ENCODE data around the gene TMEM187. TPM values are rescaled to one million over a fixed set of nuclear protein-coding genes. Genes with fewer than 3 reads are reported as not detected.

Gene TMEM187
- total and polyA plus RNA-seq, 2 donors from 2014 or later: 9.6 to 12.4 TPM

DNA sequence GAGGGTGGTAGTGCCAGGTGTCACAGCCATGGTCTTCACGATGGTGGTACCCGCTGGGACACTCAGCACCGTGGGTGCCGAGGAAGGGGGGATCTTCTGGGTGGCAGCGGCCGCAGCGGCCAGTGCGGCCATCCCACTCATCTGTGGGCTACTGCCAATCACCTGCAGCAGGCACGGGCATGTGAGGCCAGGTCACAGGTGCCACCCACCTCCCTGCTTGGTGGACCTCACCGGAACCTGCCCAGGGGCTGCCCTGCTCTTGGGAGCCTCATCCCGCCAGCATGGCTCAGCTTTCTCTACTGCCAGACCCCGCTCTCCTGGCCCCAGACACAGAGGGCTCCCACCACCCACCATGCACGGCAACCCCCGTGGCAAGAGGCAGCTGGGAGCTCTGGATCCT, 13.9 kb upstream of the TMEM187 start:
- H3K9me3 ChIP-seq (ENCODE audit: control insufficient read depth in 2 of 3, insufficient read depth in 1 of 3, low read length in 3 of 3): no peaks in the 10 kb centered on the region
- intact Hi-C loops (cut with DNase I): loop anchor here (10.0 kb wide), 1 partner anchor 194 kb away; the partner anchor contains the start of gene PLXNB3
- H3K4me1 ChIP-seq (ENCODE audit: control insufficient read depth in 2 of 3, insufficient read depth in 2 of 3, low read depth in 1 of 3, low read length in 3 of 3): no peaks in the 10 kb centered on the region
- H3K4me3 ChIP-seq (ENCODE audit: low read length in 3 of 3): no peak overlapping the region
- H3K27me3 ChIP-seq (ENCODE audit: control insufficient read depth, insufficient read depth, low read length): no peaks in the 10 kb centered on the region
- TF ChIP-seq, protein P1, sequence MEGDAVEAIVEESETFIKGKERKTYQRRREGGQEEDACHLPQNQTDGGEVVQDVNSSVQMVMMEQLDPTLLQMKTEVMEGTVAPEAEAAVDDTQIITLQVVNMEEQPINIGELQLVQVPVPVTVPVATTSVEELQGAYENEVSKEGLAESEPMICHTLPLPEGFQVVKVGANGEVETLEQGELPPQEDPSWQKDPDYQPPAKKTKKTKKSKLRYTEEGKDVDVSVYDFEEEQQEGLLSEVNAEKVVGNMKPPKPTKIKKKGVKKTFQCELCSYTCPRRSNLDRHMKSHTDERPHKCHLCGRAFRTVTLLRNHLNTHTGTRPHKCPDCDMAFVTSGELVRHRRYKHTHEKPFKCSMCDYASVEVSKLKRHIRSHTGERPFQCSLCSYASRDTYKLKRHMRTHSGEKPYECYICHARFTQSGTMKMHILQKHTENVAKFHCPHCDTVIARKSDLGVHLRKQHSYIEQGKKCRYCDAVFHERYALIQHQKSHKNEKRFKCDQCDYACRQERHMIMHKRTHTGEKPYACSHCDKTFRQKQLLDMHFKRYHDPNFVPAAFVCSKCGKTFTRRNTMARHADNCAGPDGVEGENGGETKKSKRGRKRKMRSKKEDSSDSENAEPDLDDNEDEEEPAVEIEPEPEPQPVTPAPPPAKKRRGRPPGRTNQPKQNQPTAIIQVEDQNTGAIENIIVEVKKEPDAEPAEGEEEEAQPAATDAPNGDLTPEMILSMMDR (IDR thresholded peaks at IDR 0.05; ENCODE audit: borderline replicate concordance, extremely low read depth, insufficient read depth): no peak
- H3K36me3 ChIP-seq (ENCODE audit: control insufficient read depth in 2 of 3, insufficient read depth in 3 of 3, low read length in 3 of 3): peaks cover 4 to 32% (median 22%) of the 10 kb centered on the region in 3 donors
- H3K9ac ChIP-seq (ENCODE audit: low read length in 3 of 3): no peak overlapping the region
- DNase-seq (no peak), FAIRE-seq (no peak)
- H3K27ac ChIP-seq (ENCODE audit: low read depth in 2 of 2, low read length in 2 of 2): no peak overlapping the region

DNA sequence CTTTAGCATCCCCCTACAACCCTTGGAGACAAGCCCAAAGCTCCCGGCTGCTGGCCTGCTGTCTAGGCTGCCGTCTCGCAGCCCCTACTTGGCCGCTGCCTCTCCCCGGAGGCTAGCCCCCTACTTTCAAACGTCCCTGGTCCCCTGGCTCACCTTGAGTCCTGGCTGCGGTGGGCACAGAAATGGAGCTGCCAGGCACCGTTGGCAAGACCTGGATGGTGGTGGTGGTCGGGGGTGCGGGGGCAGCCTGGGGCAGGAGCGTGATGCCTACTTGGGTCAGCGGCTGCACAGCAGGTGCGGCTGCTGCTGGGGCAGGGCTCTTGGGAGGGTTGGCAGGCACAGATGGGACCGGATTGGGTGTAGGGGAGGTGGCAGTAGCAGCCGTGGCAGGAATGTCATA, 12.9 kb upstream of the TMEM187 start:
- no peak for FAIRE-seq
- no peak for DNase-seq
- peaks cover 4 to 32% (median 22%) of the 10 kb centered on the region in 3 donors for H3K36me3 ChIP-seq (ENCODE audit: control insufficient read depth in 2 of 3, insufficient read depth in 3 of 3, low read length in 3 of 3)
- intact Hi-C loops (cut with DNase I): loop anchor here (10.0 kb wide), 1 partner anchor 195 kb away; the partner anchor contains the start of gene PLXNB3
- H3K27ac ChIP-seq (ENCODE audit: low read depth in 2 of 2, low read length in 2 of 2): no peak overlapping the region
- TF ChIP-seq, protein P1 (IDR thresholded peaks at IDR 0.05; ENCODE audit: borderline replicate concordance, extremely low read depth, insufficient read depth): no peak
- H3K9me3 ChIP-seq (ENCODE audit: control insufficient read depth in 2 of 3, insufficient read depth in 1 of 3, low read length in 3 of 3): no peaks in the 10 kb centered on the region
- no peaks in the 10 kb centered on the region for H3K4me1 ChIP-seq (ENCODE audit: control insufficient read depth in 2 of 3, insufficient read depth in 2 of 3, low read depth in 1 of 3, low read length in 3 of 3)
- no peaks in the 10 kb centered on the region for H3K27me3 ChIP-seq (ENCODE audit: control insufficient read depth, insufficient read depth, low read length)
- no peak overlapping the region for H3K4me3 ChIP-seq (ENCODE audit: low read length in 3 of 3)
- no peak overlapping the region for H3K9ac ChIP-seq (ENCODE audit: low read length in 3 of 3)

DNA sequence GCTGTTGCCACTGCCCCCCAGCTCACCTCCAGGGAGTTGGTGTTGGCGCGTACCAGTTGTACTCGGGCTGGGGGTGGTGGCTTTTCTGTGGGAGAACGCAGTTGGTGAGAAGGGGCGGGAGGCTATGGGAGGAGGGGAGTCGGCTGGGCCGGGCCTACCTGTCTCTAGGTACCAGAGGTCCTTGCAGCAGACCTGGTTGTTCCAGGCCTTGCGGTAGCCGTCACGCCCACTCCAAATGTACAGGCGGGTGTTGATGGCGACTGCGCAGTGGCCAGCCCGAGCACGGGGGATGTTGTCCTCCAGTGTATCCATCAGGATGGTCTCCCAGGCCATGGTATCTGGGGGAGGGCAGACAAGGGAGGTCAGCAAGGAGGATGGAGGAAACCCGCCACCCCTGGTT, 12.5 kb upstream of the TMEM187 start:
- no peak for FAIRE-seq
- TF ChIP-seq, protein P1 (IDR thresholded peaks at IDR 0.05; ENCODE audit: borderline replicate concordance, extremely low read depth, insufficient read depth): no peak
- no peak overlapping the region for H3K9ac ChIP-seq (ENCODE audit: low read length in 3 of 3)
- no peak overlapping the region for H3K27ac ChIP-seq (ENCODE audit: low read depth in 2 of 2, low read length in 2 of 2)
- intact Hi-C loops (cut with DNase I): no loop called here
- DNase-seq: no peak
- peaks cover 4 to 32% (median 22%) of the 10 kb centered on the region in 3 donors for H3K36me3 ChIP-seq (ENCODE audit: control insufficient read depth in 2 of 3, insufficient read depth in 3 of 3, low read length in 3 of 3)
- H3K4me3 ChIP-seq (ENCODE audit: low read length in 3 of 3): no peak overlapping the region
- H3K9me3 ChIP-seq (ENCODE audit: control insufficient read depth in 2 of 3, insufficient read depth in 1 of 3, low read length in 3 of 3): no peaks in the 10 kb centered on the region
- no peaks in the 10 kb centered on the region for H3K4me1 ChIP-seq (ENCODE audit: control insufficient read depth in 2 of 3, insufficient read depth in 2 of 3, low read depth in 1 of 3, low read length in 3 of 3)
- H3K27me3 ChIP-seq (ENCODE audit: control insufficient read depth, insufficient read depth, low read length): no peaks in the 10 kb centered on the region

DNA sequence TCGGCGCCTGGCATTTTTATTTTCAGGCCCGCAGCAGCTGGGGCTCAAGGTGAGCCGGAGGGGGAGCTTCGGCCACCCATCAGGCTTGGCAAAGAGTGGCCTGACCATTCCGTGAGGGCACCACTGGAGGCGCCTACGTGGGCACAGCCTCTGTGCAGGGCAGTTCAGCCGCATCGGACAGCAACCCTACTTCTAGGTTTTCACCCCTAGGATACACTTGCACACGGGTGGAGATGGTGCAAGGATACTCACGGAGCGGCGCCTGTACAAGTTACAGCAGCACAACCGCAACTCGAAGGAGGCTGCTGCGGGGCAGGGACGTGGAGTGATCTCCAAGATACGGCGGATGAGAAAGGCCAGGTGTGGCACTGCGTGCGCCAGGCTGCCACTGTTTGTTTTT, 11.8 kb upstream of the TMEM187 start:
- no peaks in the 10 kb centered on the region for H3K9me3 ChIP-seq (ENCODE audit: control insufficient read depth in 2 of 3, insufficient read depth in 1 of 3, low read length in 3 of 3)
- DNase-seq (no peak), FAIRE-seq (no peak)
- no peak overlapping the region for H3K27ac ChIP-seq (ENCODE audit: low read depth in 2 of 2, low read length in 2 of 2)
- H3K4me3 ChIP-seq (ENCODE audit: low read length in 3 of 3): no peak overlapping the region
- TF ChIP-seq, protein P1 (IDR thresholded peaks at IDR 0.05; ENCODE audit: borderline replicate concordance, extremely low read depth, insufficient read depth): no peak
- no peaks in the 10 kb centered on the region for H3K27me3 ChIP-seq (ENCODE audit: control insufficient read depth, insufficient read depth, low read length)
- H3K36me3 ChIP-seq (ENCODE audit: control insufficient read depth in 2 of 3, insufficient read depth in 3 of 3, low read length in 3 of 3): peaks cover 4 to 26% (median 22%) of the 10 kb centered on the region in 3 donors
- intact Hi-C loops (cut with DNase I): no loop called here
- peaks cover 0 to 2% (median 0%) of the 10 kb centered on the region in 3 donors for H3K4me1 ChIP-seq (ENCODE audit: control insufficient read depth in 2 of 3, insufficient read depth in 2 of 3, low read depth in 1 of 3, low read length in 3 of 3)
- no peak overlapping the region for H3K9ac ChIP-seq (ENCODE audit: low read length in 3 of 3)

Data from kidney (tissue), 14 donors.